Uterus (tissue), 2 donors: ENCODE measurements around the gene PUDP.

Source experiments
- CTCF ChIP-seq, 4 experiments: fragments of 200-600 bp in 2 of 4; fragments of 450-650 bp in 2 of 4; sonication (generic) in 2 of 4; IDR thresholded peaks; one replicate each; pipeline ENCODE4 v1.5.1; 2016 to 2019; ENCODE audit warnings: antibody characterized with exemption in 4 of 4, mild to moderate bottlenecking in 2 of 4, moderate library complexity in 1 of 4
- POLR2A ChIP-seq, 2 donors: fragments of 450-650 bp; IDR thresholded peaks; one replicate each; pipeline ENCODE4 v1.6.1; 2016; ENCODE audit warnings: antibody characterized with exemption in 2 of 2, mild to moderate bottlenecking in 1 of 2, moderate library complexity in 1 of 2

- TF ChIP-seq CTCF (IDR thresholded peaks at IDR 0.05) (no peak), POLR2A (IDR thresholded peaks at IDR 0.05) (no peak)
Observed at GRCh38 chrX:7068939-7069367, 79.0 kb downstream of the PUDP start.
